BE2C (cell line): ENCODE results near the gene RAI2.

Experiments
- DNase-seq: peaks from one replicate; pipeline ENCODE4 v3.0.0-alpha.2; 2020
- H3K27me3 ChIP-seq: fragments of 250-450 bp; sonication (Bioruptor Pico); 2 replicates; pipeline ENCODE4 v1.5.1; 2020; ENCODE audit warnings: mild to moderate bottlenecking
- H3K36me3 ChIP-seq: fragments of 250-450 bp; sonication (Bioruptor Pico); 2 replicates; pipeline ENCODE4 v1.5.1; 2020; ENCODE audit warnings: mild to moderate bottlenecking
- H3K4me1 ChIP-seq: fragments of 250-450 bp; sonication (Bioruptor Pico); 2 replicates; pipeline ENCODE4 v1.5.1; 2020
- H3K4me3 ChIP-seq: 2 replicates; pipeline ENCODE4 v1.5.1; 2011; ENCODE audit warnings: low read depth, low read length
- H3K9me3 ChIP-seq: fragments of 250-450 bp; sonication (Bioruptor Pico); 2 replicates; pipeline ENCODE4 v1.5.1; 2020
- CTCF ChIP-seq: IDR thresholded peaks from 2 replicates; pipeline ENCODE4 v1.5.1; 2012; ENCODE audit warnings: mild to moderate bottlenecking, low read depth, low read length

The RAI2 gene

GRCh38 chrX:17869580-17869979 is 8.5 kb upstream of the RAI2 start:
- no peaks in the 10 kb centered on the region for H3K27me3 ChIP-seq
- H3K4me3 ChIP-seq, result no peak overlapping the region
- H3K9me3 ChIP-seq, result no peaks in the 10 kb centered on the region
- no peak for TF ChIP-seq CTCF
- no peak for DNase-seq
- no peaks in the 10 kb centered on the region for H3K36me3 ChIP-seq
- H3K4me1 ChIP-seq, result no peaks in the 10 kb centered on the region

GRCh38 chrX:17861489-17862011 is 452 bp upstream of the RAI2 start:
- Histone ChIP-seq H3K9me3 (no peaks in the 10 kb centered on the region), H3K27me3 (peaks cover 31% of the 10 kb centered on the region), H3K4me1 (no peaks in the 10 kb centered on the region), H3K4me3 (no peak overlapping the region), H3K36me3 (no peaks in the 10 kb centered on the region)
- TF ChIP-seq CTCF, result no peak
- DNase-seq, result no peak

GRCh38 chrX:17860179-17860780 is 818 bp downstream of the RAI2 start:
- no peak for DNase-seq
- Histone ChIP-seq H3K4me1 (no peaks in the 10 kb centered on the region), H3K27me3 (peaks cover 31% of the 10 kb centered on the region), H3K9me3 (no peaks in the 10 kb centered on the region), H3K36me3 (no peaks in the 10 kb centered on the region), H3K4me3 (no peak overlapping the region; the same call in 1 of the 2 replicates)
- TF ChIP-seq CTCF, result no peak

GRCh38 chrX:17859609-17860178 is 1.4 kb downstream of the RAI2 start:
- Histone ChIP-seq H3K36me3 (no peaks in the 10 kb centered on the region), H3K4me1 (no peaks in the 10 kb centered on the region), H3K9me3 (no peaks in the 10 kb centered on the region), H3K27me3 (peaks cover 31% of the 10 kb centered on the region), H3K4me3 (no peak overlapping the region)
- no peak for DNase-seq
- no peak for TF ChIP-seq CTCF

- peaks cover 12% of the 10 kb centered on the region for H3K27me3 ChIP-seq
- no peaks in the 10 kb centered on the region for H3K4me1 ChIP-seq
- H3K9me3 ChIP-seq, result no peaks in the 10 kb centered on the region
- no peak for TF ChIP-seq CTCF
- no peak for DNase-seq
- H3K36me3 ChIP-seq, result no peaks in the 10 kb centered on the region
- no peak overlapping the region for H3K4me3 ChIP-seq
Measured at GRCh38 chrX:17854531-17854930, 6.6 kb downstream of the RAI2 start.

GRCh38 chrX:17854069-17854468 is 7.0 kb downstream of the RAI2 start:
- H3K4me3 ChIP-seq, result no peak overlapping the region
- no peaks in the 10 kb centered on the region for H3K4me1 ChIP-seq
- H3K27me3 ChIP-seq, result peaks cover 8% of the 10 kb centered on the region
- no peaks in the 10 kb centered on the region for H3K9me3 ChIP-seq
- no peak for DNase-seq
- no peak for TF ChIP-seq CTCF
- H3K36me3 ChIP-seq, result no peaks in the 10 kb centered on the region
